Heart left ventricle (tissue), 16 donors: ENCODE measurements around the gene NOTCH2. TPM values are rescaled to one million over a fixed set of nuclear protein-coding genes. Genes with fewer than 3 reads are reported as not detected.

ENCODE experiments used
- ATAC-seq, 4 donors: fragments of 200-7000 bp; cut with Tn5 transposase; one replicate each; pipeline ENCODE4 v1.9.1; 2020 to 2022; ENCODE audit warnings: moderate library complexity in 4 of 4, mild to moderate bottlenecking in 3 of 4, moderate number of reproducible peaks in 1 of 4
- DNase-seq, 5 donors: peaks; one replicate each; pipeline ENCODE4 v3.0.0-alpha.2; 2020
- H3K27ac ChIP-seq, 12 donors: fragments of 200-600 bp; sonication (generic) in 4 of 12; one replicate each; pipeline versions ENCODE4 v1.5.0 to v1.8.0; 2016 to 2022; ENCODE audit warnings: mild to moderate bottlenecking in 2 of 12
- H3K27me3 ChIP-seq, 9 donors: fragments of 200-600 bp; sonication (generic) in 2 of 9; one replicate each; pipeline versions ENCODE4 v1.5.1 to v1.8.0; 2016 to 2022; ENCODE audit warnings: mild to moderate bottlenecking in 3 of 9
- H3K36me3 ChIP-seq, 9 donors: fragments of 200-600 bp; sonication (generic) in 2 of 9; one replicate each; pipeline versions ENCODE4 v1.5.0 to v1.8.0; 2018 to 2022; ENCODE audit warnings: mild to moderate bottlenecking in 2 of 9
- H3K4me1 ChIP-seq, 12 donors: fragments of 200-600 bp; sonication (generic) in 4 of 12; one replicate each; pipeline versions ENCODE4 v1.5.0 to v1.8.0; 2016 to 2022; ENCODE audit warnings: mild to moderate bottlenecking in 3 of 12
- H3K4me3 ChIP-seq, 12 donors: fragments of 200-600 bp; sonication (generic) in 4 of 12; one replicate each; pipeline versions ENCODE4 v1.5.0 to v1.8.0; 2017 to 2022; ENCODE audit warnings: mild to moderate bottlenecking in 9 of 12, moderate library complexity in 4 of 12
- H3K9me3 ChIP-seq, 12 donors: fragments of 200-600 bp; sonication (generic) in 4 of 12; one replicate each; pipeline versions ENCODE4 v1.5.0 to v1.8.0; 2016 to 2022; ENCODE audit warnings: mild to moderate bottlenecking in 1 of 12
- POLR2A ChIP-seq, 2 donors: fragments of 450-650 bp; IDR thresholded peaks; one replicate each; pipeline ENCODE4 v1.6.1; 2017; ENCODE audit warnings: antibody characterized with exemption in 2 of 2, mild to moderate bottlenecking in 2 of 2, moderate library complexity in 2 of 2
- WGBS, 4 donors: extraction: QIAGEN DNeasy Blood & Tissue Kit in 2 of 4; methylation state at CpG; one replicate each; pipeline versions ENCODE4 v1.1.5 to v1.1.7; 2013 to 2018; 5-methylcytosine and 5-hydroxymethylcytosine counted together
- intact Hi-C, 10 donors: fragments of 100-400 bp; cut with DNase I; formaldehyde crosslinking; loops; one replicate each; pipeline versions ENCODE4 v1.11.1 to v1.14.2; 2022
- polyA plus RNA-seq, 2 donors: library from polyadenylated mRNA; stranded (reverse); fragments of 200-250 nt; gene quantifications; one replicate each; pipeline ENCODE4 v1.2.3, GENCODE V29; 2013
- total RNA-seq, 9 donors: library from RNA; depleted of rRNA in 2 of 9; stranded (reverse); fragments of >200 nt in 2 of 9; fragmentation: NEBNext Ultra II Directional in 3 of 9; extraction: Animal tissue kit (Norgen Biotek cat#: 25700) in 3 of 9; gene quantifications; one replicate each; pipeline versions ENCODE4 v1.1.0 to v1.2.4, GENCODE V29; 2016 to 2023
- TF ChIP-seq, protein P1 (sequence below), 12 donors: fragments of 200-600 bp; sonication (generic) in 4 of 12; IDR thresholded peaks; one replicate each; pipeline versions ENCODE4 v1.5.0 to v1.8.0; 2018 to 2022; ENCODE audit warnings: antibody characterized with exemption in 12 of 12, mild to moderate bottlenecking in 5 of 12
- donor health status: ischemic (EF 13 %, LVEDD 7.1; RV severe dilation, severe dysfunction).
- donor health status: healthy with polysubstance abuse.
- donor health status: DM: no; HTN: yes; CAD: no.
- donor health status: DM: no; HTN: no; CAD: no.
- donor health status: ischemic (EF 25% LVEDD 6.9; RV normal size, moderate dysfunction).
- donor health status: ischemic (EF 25% LVEDD 5.7; RV mildly dilated, moderate dysfunction).
- donor health status: healthy.
- donor health status: DM: yes; HTN: yes; CAD: no.
- donor health status: ischemic (EF 35%, LVEDD 5.7; RV mildly dilated, moderate dysfunction).
- donor health status: nonischemic (EF 11% LVEDD 7.7; RV severe dilation, severe dysfunction).
- donor health status: DM: yes; HTN: yes; CAD: no.
- donor health status: PGD.
- donor health status: ischemic (EF 29% LVEDD 5.4; RV normal size, mild dysfunction).
- donor health status: nonischemic (EF 23%, LVEDD 6.1; RV moderate dilation, normal function).

The NOTCH2 gene
- total and polyA plus RNA-seq, 11 donors: 4.6 to 68.7 (median 26.0) TPM

GRCh38 chr1:119968068-119968492 is 101.4 kb downstream of the NOTCH2 start:
- ATAC-seq (peak in 3 of 4 donors; percentile 36 to 48 (median 42)), DNase-seq (peak; percentile 24 to 60 (median 38))
- no peak for TF ChIP-seq POLR2A (IDR thresholded peaks at IDR 0.05)
- TF ChIP-seq, protein P1, sequence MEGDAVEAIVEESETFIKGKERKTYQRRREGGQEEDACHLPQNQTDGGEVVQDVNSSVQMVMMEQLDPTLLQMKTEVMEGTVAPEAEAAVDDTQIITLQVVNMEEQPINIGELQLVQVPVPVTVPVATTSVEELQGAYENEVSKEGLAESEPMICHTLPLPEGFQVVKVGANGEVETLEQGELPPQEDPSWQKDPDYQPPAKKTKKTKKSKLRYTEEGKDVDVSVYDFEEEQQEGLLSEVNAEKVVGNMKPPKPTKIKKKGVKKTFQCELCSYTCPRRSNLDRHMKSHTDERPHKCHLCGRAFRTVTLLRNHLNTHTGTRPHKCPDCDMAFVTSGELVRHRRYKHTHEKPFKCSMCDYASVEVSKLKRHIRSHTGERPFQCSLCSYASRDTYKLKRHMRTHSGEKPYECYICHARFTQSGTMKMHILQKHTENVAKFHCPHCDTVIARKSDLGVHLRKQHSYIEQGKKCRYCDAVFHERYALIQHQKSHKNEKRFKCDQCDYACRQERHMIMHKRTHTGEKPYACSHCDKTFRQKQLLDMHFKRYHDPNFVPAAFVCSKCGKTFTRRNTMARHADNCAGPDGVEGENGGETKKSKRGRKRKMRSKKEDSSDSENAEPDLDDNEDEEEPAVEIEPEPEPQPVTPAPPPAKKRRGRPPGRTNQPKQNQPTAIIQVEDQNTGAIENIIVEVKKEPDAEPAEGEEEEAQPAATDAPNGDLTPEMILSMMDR (IDR thresholded peaks at IDR 0.05): peak; percentile 44 to 69 (median 58)
- peaks cover 0 to 58% (median 28%) of the 10 kb centered on the region in 12 donors for H3K4me1 ChIP-seq
- H3K27ac ChIP-seq: no peak overlapping the region
- H3K36me3 ChIP-seq: peaks cover 0 to 92% (median 47%) of the 10 kb centered on the region in 9 donors
- intact Hi-C loops: no loop called here
- no peaks in the 10 kb centered on the region for H3K27me3 ChIP-seq
- no peak overlapping the region for H3K4me3 ChIP-seq
- no peaks in the 10 kb centered on the region for H3K9me3 ChIP-seq
- WGBS, 4 donors: 94 to 100% (median 98%) methylated on average over 1 of the region's 1 CpG

DNA sequence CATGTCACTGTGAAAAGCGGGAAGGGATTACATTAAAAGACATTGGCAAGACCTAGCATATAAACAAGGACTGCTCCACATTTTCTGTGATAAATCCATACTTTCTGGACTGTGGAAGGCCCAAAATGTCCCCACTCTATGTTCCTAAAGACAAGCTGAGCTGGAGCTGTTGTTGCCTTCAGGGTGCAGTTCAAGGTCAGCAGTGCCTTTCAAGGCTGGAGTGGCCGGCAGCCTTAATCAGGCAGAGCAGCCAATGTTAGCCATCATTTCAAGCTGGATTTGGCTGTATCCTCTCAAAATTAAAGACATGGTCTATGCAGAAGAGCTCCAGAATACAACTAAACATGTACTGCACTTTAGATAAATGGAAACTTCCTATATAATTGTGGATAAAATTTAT is 102.8 kb downstream of the NOTCH2 start:
- 62 to 77% (median 70%) methylated on average over 2 of the region's 2 CpGs for WGBS, 4 donors
- intact Hi-C loops: no loop called here
- H3K9me3 ChIP-seq: no peaks in the 10 kb centered on the region
- H3K36me3 ChIP-seq: peaks cover 0 to 96% (median 46%) of the 10 kb centered on the region in 9 donors
- ATAC-seq (peak in 2 of 4 donors; percentile 21 to 27), DNase-seq (no peak)
- H3K27ac ChIP-seq: peak overlapping the region in 8 of 12 donors; percentile 15 to 75 (median 48)
- no peaks in the 10 kb centered on the region for H3K27me3 ChIP-seq
- peaks cover 0 to 57% (median 28%) of the 10 kb centered on the region in 12 donors for H3K4me1 ChIP-seq
- no peak overlapping the region for H3K4me3 ChIP-seq
- TF ChIP-seq POLR2A (IDR thresholded peaks at IDR 0.05): no peak
- TF ChIP-seq, protein P1 (IDR thresholded peaks at IDR 0.05): no peak

GRCh38 chr1:119966020-119966419 is 103.4 kb downstream of the NOTCH2 start:
- H3K27me3 ChIP-seq: no peaks in the 10 kb centered on the region

GRCh38 chr1:119964673-119965363 is 104.6 kb downstream of the NOTCH2 start:
- H3K27me3 ChIP-seq: no peaks in the 10 kb centered on the region
- H3K4me3 ChIP-seq: no peak overlapping the region
- H3K4me1 ChIP-seq: peaks cover 0 to 66% (median 28%) of the 10 kb centered on the region in 12 donors
- intact Hi-C loops: no loop called here
- 49 to 67% (median 64%) methylated on average over 1 of the region's 1 CpG for WGBS, 4 donors
- ATAC-seq (peak; percentile 22 to 53 (median 40)), DNase-seq (peak in 4 of 5 donors; percentile 27 to 39 (median 36))
- TF ChIP-seq, protein P1 (IDR thresholded peaks at IDR 0.05): no peak
- TF ChIP-seq POLR2A (IDR thresholded peaks at IDR 0.05): no peak
- H3K9me3 ChIP-seq: no peaks in the 10 kb centered on the region
- peaks cover 0 to 90% (median 39%) of the 10 kb centered on the region in 9 donors for H3K36me3 ChIP-seq
- peak overlapping the region in 7 of 12 donors; percentile 18 to 75 (median 58) for H3K27ac ChIP-seq

More at GRCh38 chr1:119966020-119966419, 103.4 kb downstream of the NOTCH2 start:
- Histone ChIP-seq H3K9me3 (no peaks in the 10 kb centered on the region), H3K4me1 (peaks cover 0 to 62% (median 28%) of the 10 kb centered on the region in 12 donors), H3K4me3 (no peak overlapping the region), H3K36me3 (peaks cover 0 to 96% (median 40%) of the 10 kb centered on the region in 9 donors), H3K27ac (peak overlapping the region in 9 of 12 donors; percentile 15 to 75 (median 47))
- intact Hi-C loops: no loop called here
- peak in 2 of 5 donors; percentile 29 to 30 for DNase-seq
- 21 to 31% (median 26%) methylated on average over 4 of the region's 4 CpGs for WGBS, 4 donors
- TF ChIP-seq POLR2A (IDR thresholded peaks at IDR 0.05): no peak
- peak; percentile 71 to 85 (median 81) for ATAC-seq
